K562 (cell line): ENCODE data around the gene EGFL7. TPM values are rescaled to one million over a fixed set of nuclear protein-coding genes. Genes with fewer than 3 reads are reported as not detected.

ENCODE experiments used
- CCAR2 ChIP-seq: fragments of 200-400 bp; formaldehyde crosslinking; IDR thresholded peaks from 2 replicates; pipeline ENCODE4 v1.6.1; 2017; ENCODE audit warnings: mild to moderate bottlenecking, low read depth, low read length
- ERF ChIP-seq: fragments of 450-650 bp; formaldehyde crosslinking; IDR thresholded peaks from 2 replicates; pipeline ENCODE4 v1.4.0; 2020; ENCODE audit warnings: mild to moderate bottlenecking, mixed read lengths
- KDM2B ChIP-seq: fragments of 250-450 bp; sonication (Bioruptor Pico); IDR thresholded peaks from 2 replicates; pipeline ENCODE4 v1.8.0; 2021; ENCODE audit warnings: mild to moderate bottlenecking, moderate library complexity
- KLF13 ChIP-seq: fragments of 450-650 bp; IDR thresholded peaks from 2 replicates; pipeline ENCODE4 v1.6.1; 2016; ENCODE audit warnings: missing genetic modification characterization, low read depth, mild to moderate bottlenecking, missing compliant biosample characterization, moderate library complexity, borderline replicate concordance
- LCOR ChIP-seq: sonication (generic); formaldehyde crosslinking; IDR thresholded peaks from 2 replicates; pipeline ENCODE4 v1.8.0; 2022; ENCODE audit warnings: mild to moderate bottlenecking, missing genetic modification reagents
- MAZ ChIP-seq, 2 experiments: fragments of 450-650 bp in 1 of 2; sonication (generic) in 1 of 2; formaldehyde crosslinking; IDR thresholded peaks in 1 of 2; conservative IDR thresholded peaks in 1 of 2; 2 replicates each; pipeline versions ENCODE4 v1.4.0 to v1.5.0; 2020; ENCODE audit warnings: mild to moderate bottlenecking in 1 of 2, missing genetic modification reagents in 1 of 2
- POLR2B ChIP-seq: fragments of 450-650 bp; IDR thresholded peaks from 2 replicates; pipeline ENCODE4 v1.6.1; 2018; ENCODE audit warnings: low read depth; ENCODE audit not compliant: partially characterized antibody
- POLR2G ChIP-seq: fragments of 200-400 bp; formaldehyde crosslinking; IDR thresholded peaks from 2 replicates; pipeline ENCODE4 v1.6.1; 2017; ENCODE audit warnings: low read depth, mild to moderate bottlenecking, antibody characterized with exemption, low read length, moderate library complexity
- SIN3A ChIP-seq, 2 experiments: fragments of 150-350 bp in 1 of 2; IDR thresholded peaks; 2 replicates each; pipeline ENCODE4 v1.6.1; 2011 to 2016; ENCODE audit warnings: borderline replicate concordance in 2 of 2, low read depth in 2 of 2, low read length in 2 of 2, mild to moderate bottlenecking in 2 of 2, moderate library complexity in 2 of 2; ENCODE audit not compliant: control insufficient read depth in 1 of 2
- TAF15 ChIP-seq: fragments of 200-400 bp; formaldehyde crosslinking; IDR thresholded peaks from 2 replicates; pipeline ENCODE4 v1.6.1; 2017; ENCODE audit warnings: mild to moderate bottlenecking, low read depth, low read length, moderate library complexity
- ZFPM2 ChIP-seq: fragments of 250-450 bp; sonication (Bioruptor Pico); IDR thresholded peaks from 2 replicates; pipeline ENCODE4 v1.5.1; 2022; ENCODE audit warnings: mild to moderate bottlenecking
- ZNF253 ChIP-seq: fragments of 250-450 bp; sonication (Bioruptor Pico); conservative IDR thresholded peaks from 2 replicates; pipeline ENCODE4 v1.6.1; 2021; ENCODE audit warnings: mild to moderate bottlenecking
- ZNF717 ChIP-seq: fragments of 250-450 bp; sonication (Bioruptor Pico); IDR thresholded peaks from 2 replicates; pipeline ENCODE4 v1.5.0; 2021
- ZNF766 ChIP-seq: fragments of 200-800 bp; sonication (Bioruptor generic); conservative IDR thresholded peaks from 2 replicates; pipeline ENCODE4 v1.6.1; 2016; ENCODE audit warnings: missing genetic modification characterization, missing compliant biosample characterization
- ZNF77 ChIP-seq: fragments of 250-450 bp; sonication (Bioruptor Pico); IDR thresholded peaks from 2 replicates; pipeline ENCODE4 v1.5.0; 2020
- ZNF778 ChIP-seq: fragments of 450-650 bp; formaldehyde crosslinking; IDR thresholded peaks from 2 replicates; pipeline ENCODE4 v1.4.0; 2020; ENCODE audit warnings: mild to moderate bottlenecking, moderate library complexity
- ZNF79 ChIP-seq: fragments of 250-450 bp; sonication (Bioruptor Pico); IDR thresholded peaks from 2 replicates; pipeline ENCODE4 v1.4.0; 2020; ENCODE audit warnings: low read depth, mild to moderate bottlenecking, moderate library complexity
- polyA plus RNA-seq, 8 experiments: library from polyadenylated mRNA; depleted of rRNA in 4 of 8; stranded (reverse) in 5 of 8; unstranded in 3 of 8; fragments of >200 nt; fragmentation: Nextera tagmentation in 2 of 8; fragmentation: Illumina TruSeq in 1 of 8; extraction: Ambion mirVana in 2 of 8; extraction: Trizol in 1 of 8; gene quantifications; 2 replicates each; pipeline versions ENCODE4 v1.2.1 to v1.2.3, GENCODE V29; 2011 to 2014; ENCODE audit warnings: inconsistent platforms in 1 of 8, missing spikeins in 1 of 8
- total RNA-seq, 7 experiments: library from RNA; depleted of rRNA in 6 of 7; stranded (reverse); fragments of >200 nt in 6 of 7; fragmentation: Illumina TruSeq in 2 of 7; extraction: Trizol in 2 of 7; gene quantifications; 2 replicates each; pipeline versions ENCODE4 v1.2.1 to v1.2.3, GENCODE V29; 2011 to 2021; ENCODE audit warnings: low replicate concordance in 1 of 7
- TF ChIP-seq, protein P1 (sequence below): IDR thresholded peaks from 2 replicates; pipeline ENCODE4 v1.6.1; 2011; ENCODE audit warnings: borderline replicate concordance, low read depth, mild to moderate bottlenecking, moderate library complexity, low read length; ENCODE audit not compliant: insufficient read depth, poor library complexity, severe bottlenecking
- TF ChIP-seq, protein P2 (sequence below): fragments of 450-650 bp; IDR thresholded peaks from 2 replicates; pipeline ENCODE4 v1.7.1; 2018; ENCODE audit warnings: mild to moderate bottlenecking, low read depth; ENCODE audit not compliant: partially characterized antibody
- TF ChIP-seq, protein P3 (sequence below), 2 experiments: fragments of 450-650 bp; IDR thresholded peaks; 2 replicates each; pipeline ENCODE4 v1.6.1; 2016

The EGFL7 gene
- total and polyA plus RNA-seq, 9 of the 15 experiments (the other 6 are each of a cell fraction or from before 2014, with no cell fraction given), result 1.5 to 286 (median 55.5) TPM

DNA sequence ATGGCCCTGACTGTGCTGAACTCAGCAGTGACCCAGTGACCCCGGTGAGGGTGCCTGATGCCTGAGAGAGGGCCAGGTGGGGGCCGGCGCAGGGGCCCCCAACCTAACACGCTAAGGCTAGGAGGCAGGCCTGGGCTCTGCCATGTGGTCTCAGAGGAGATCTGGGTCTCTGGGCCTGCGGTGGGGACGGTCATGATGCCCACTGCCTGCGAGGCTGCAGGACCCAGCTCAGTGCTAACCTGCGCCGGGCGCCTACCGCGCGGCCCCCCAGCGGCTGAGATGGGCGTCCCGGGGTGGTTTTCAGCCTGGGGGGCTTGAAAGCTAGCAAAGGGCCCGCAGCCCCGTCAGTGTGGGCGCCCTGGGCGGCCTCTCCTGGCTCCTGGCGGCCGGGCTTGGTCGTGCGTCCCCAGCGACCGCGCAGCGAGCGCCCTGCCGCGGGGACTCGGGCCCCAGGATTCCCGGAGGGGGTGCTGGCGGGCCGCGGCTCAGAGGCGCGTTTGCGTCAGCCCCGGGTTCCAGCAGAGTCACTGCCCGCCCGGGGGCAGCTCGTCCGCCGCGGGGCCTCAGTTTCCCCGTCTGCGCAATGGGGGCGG is 2.5 kb downstream of the EGFL7 start (continued):
- TF ChIP-seq KLF13 (tag) (peak; percentile 32; the same call in 1 of the 2 replicates), POLR2G (peak; percentile 83), LCOR (CRISPR knock-in tag) (no peak), ZNF79 (no peak), ZNF717 (CRISPR knock-in tag) (no peak), TAF15 (0 out of 2 replicates have a peak, but pooled peaks have one; percentile 47), ZNF778 (no peak), ZNF253 (peak; percentile 12; the same call in 1 of the 2 replicates), KDM2B (CRISPR knock-in tag) (peak; percentile 39; the same call in 1 of the 2 replicates), POLR2B (peak; percentile 46), SIN3A (IDR thresholded peaks at IDR 0.05; ENCODE audit: borderline replicate concordance in 2 of 2, control insufficient read depth in 1 of 2, low read depth in 2 of 2, low read length in 2 of 2) (peak; percentile 44 to 71; a peak in 3 of 4 replicates), ERF (CRISPR knock-in tag) (0 out of 2 replicates have a peak, but pooled peaks have one; percentile 50), ZFPM2 (peak; percentile 24; the same call in 1 of the 2 replicates), MAZ (CRISPR knock-in tag; conservative IDR thresholded peaks at IDR 0.05 in 1 of 2, IDR thresholded peaks at IDR 0.05 in 1 of 2) (peak; percentile 39 to 61; a peak in 2 of 4 replicates), ZNF77 (CRISPR knock-in tag) (peak; percentile 76; the same call in 1 of the 2 replicates), CCAR2 (no peak), ZNF766 (CRISPR knock-in tag) (no peak)
- TF ChIP-seq, protein P1, sequence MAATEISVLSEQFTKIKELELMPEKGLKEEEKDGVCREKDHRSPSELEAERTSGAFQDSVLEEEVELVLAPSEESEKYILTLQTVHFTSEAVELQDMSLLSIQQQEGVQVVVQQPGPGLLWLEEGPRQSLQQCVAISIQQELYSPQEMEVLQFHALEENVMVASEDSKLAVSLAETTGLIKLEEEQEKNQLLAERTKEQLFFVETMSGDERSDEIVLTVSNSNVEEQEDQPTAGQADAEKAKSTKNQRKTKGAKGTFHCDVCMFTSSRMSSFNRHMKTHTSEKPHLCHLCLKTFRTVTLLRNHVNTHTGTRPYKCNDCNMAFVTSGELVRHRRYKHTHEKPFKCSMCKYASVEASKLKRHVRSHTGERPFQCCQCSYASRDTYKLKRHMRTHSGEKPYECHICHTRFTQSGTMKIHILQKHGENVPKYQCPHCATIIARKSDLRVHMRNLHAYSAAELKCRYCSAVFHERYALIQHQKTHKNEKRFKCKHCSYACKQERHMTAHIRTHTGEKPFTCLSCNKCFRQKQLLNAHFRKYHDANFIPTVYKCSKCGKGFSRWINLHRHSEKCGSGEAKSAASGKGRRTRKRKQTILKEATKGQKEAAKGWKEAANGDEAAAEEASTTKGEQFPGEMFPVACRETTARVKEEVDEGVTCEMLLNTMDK, result peak; percentile 79
- TF ChIP-seq, protein P2, sequence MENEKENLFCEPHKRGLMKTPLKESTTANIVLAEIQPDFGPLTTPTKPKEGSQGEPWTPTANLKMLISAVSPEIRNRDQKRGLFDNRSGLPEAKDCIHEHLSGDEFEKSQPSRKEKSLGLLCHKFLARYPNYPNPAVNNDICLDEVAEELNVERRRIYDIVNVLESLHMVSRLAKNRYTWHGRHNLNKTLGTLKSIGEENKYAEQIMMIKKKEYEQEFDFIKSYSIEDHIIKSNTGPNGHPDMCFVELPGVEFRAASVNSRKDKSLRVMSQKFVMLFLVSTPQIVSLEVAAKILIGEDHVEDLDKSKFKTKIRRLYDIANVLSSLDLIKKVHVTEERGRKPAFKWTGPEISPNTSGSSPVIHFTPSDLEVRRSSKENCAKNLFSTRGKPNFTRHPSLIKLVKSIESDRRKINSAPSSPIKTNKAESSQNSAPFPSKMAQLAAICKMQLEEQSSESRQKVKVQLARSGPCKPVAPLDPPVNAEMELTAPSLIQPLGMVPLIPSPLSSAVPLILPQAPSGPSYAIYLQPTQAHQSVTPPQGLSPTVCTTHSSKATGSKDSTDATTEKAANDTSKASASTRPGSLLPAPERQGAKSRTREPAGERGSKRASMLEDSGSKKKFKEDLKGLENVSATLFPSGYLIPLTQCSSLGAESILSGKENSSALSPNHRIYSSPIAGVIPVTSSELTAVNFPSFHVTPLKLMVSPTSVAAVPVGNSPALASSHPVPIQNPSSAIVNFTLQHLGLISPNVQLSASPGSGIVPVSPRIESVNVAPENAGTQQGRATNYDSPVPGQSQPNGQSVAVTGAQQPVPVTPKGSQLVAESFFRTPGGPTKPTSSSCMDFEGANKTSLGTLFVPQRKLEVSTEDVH, result no peak
- TF ChIP-seq, protein P3, sequence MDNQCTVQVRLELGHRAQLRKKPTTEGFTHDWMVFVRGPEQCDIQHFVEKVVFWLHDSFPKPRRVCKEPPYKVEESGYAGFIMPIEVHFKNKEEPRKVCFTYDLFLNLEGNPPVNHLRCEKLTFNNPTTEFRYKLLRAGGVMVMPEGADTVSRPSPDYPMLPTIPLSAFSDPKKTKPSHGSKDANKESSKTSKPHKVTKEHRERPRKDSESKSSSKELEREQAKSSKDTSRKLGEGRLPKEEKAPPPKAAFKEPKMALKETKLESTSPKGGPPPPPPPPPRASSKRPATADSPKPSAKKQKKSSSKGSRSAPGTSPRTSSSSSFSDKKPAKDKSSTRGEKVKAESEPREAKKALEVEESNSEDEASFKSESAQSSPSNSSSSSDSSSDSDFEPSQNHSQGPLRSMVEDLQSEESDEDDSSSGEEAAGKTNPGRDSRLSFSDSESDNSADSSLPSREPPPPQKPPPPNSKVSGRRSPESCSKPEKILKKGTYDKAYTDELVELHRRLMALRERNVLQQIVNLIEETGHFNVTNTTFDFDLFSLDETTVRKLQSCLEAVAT (IDR thresholded peaks at IDR 0.05), result peak in 1 of 2 experiments; percentile 51; a peak in 2 of 4 replicates
